GM12875 (cell line): Measurements from ENCODE around the gene ABCA2.

Source experiments
- H3K4me3 ChIP-seq: one replicate; pipeline ENCODE4 v1.5.1; 2011; ENCODE audit warnings: low read depth, low read length, control low read depth
- TF ChIP-seq, protein P1 (sequence below): IDR thresholded peaks from 2 replicates; pipeline ENCODE4 v1.5.1; 2011; ENCODE audit warnings: low read depth, mild to moderate bottlenecking, control low read depth, inconsistent platforms, low read length, moderate library complexity, borderline replicate concordance; ENCODE audit not compliant: insufficient read depth

The ABCA2 gene

DNA sequence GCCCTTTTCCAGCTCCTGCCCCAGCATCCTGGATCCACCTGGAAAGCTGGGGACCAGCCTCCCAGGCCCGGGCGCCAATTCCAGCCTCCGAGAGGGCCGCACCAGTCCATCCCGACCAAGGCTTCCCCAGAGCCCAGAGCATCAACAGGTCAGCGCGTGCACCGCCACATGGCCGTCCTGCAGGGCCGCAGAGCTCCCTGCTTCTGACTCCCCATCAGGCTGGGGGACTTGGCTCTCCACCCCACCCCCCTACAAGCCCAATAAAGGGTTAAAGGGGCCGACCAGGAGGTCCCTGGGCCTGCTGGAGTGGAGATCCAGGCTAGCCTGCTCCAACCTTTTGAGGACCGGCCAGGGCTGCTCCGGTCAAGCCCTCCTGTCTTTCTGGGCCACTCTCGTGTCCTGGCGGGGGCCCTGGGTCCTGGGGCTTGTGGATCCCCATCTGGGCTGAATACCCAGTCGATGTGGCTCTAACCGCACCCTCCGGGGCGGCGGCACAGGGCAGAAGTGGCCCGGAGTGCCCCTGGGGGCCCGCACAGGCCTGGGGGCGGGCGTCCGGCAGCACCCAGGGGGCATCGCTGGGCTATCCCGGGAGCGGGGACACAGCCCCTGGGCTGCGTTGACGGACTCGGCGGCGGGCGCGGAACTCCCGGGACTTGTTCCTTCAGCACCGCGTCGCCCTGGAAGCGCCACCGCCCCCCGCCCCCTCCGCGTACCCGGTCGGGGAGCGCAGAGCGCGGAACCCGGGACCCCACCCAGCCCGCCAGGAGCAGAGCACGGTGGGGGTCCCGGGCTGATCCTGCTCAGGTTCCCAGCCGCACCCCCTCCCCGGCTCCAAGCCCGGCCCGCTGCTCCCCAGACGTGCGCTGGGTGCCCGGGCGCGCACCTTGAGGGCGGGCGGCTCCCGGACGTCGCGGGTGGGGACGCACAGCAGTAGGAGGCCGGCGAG, 25.2 kb upstream of the ABCA2 start:
- no peak overlapping the region for H3K4me3 ChIP-seq
- TF ChIP-seq, protein P1, sequence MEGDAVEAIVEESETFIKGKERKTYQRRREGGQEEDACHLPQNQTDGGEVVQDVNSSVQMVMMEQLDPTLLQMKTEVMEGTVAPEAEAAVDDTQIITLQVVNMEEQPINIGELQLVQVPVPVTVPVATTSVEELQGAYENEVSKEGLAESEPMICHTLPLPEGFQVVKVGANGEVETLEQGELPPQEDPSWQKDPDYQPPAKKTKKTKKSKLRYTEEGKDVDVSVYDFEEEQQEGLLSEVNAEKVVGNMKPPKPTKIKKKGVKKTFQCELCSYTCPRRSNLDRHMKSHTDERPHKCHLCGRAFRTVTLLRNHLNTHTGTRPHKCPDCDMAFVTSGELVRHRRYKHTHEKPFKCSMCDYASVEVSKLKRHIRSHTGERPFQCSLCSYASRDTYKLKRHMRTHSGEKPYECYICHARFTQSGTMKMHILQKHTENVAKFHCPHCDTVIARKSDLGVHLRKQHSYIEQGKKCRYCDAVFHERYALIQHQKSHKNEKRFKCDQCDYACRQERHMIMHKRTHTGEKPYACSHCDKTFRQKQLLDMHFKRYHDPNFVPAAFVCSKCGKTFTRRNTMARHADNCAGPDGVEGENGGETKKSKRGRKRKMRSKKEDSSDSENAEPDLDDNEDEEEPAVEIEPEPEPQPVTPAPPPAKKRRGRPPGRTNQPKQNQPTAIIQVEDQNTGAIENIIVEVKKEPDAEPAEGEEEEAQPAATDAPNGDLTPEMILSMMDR = no peak

DNA sequence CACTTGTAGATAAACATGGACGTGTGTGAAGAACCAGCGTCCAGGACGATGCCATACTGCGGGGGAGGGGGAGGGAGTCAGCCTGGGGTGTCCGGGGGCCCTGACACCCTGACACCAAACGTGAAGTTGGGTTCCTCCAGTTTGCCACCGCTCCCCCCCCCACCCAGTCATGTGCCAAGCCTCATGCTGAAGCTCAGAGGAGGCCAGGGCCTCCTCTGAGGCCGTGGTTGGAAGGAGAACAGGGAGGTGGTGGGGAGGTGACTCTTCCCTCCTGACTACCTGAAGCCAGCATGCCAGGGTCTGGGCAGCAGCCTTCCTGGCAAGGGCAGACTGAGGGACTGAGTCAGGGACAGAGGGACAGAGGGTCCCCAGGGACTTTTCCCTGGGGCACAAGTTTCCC, 24.3 kb upstream of the ABCA2 start:
- TF ChIP-seq, protein P1 = no peak
- H3K4me3 ChIP-seq = no peak overlapping the region

DNA sequence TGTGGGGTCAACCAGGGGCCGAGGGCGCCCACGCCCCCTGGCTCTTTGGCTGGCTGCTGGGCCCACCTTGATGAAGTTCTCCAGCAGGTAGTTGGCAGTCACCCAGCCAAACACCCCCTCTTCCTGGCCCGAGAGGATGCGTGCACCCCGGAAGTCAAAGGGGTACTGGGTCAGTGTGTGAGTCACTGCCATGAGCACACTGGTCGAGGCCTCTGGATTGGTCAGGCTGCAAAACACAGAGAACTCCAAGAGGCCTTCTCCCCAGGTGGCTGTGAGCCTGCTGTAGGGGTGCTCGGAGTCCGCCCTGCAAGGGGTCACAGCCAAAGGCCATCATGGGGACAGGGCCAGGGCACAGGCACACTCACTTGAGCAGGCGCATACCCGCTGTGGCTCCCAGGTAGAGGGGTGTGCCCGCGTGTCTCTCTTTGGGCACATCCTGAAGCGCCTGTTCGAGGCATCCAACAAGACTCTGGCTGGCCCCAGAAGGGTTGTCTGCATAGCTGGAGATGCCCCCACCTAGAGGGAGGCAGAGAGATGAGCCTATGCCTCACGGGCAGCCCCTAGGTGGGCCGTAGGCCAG, 23.2 kb upstream of the ABCA2 start:
- H3K4me3 ChIP-seq = no peak overlapping the region
- TF ChIP-seq, protein P1 = no peak

DNA sequence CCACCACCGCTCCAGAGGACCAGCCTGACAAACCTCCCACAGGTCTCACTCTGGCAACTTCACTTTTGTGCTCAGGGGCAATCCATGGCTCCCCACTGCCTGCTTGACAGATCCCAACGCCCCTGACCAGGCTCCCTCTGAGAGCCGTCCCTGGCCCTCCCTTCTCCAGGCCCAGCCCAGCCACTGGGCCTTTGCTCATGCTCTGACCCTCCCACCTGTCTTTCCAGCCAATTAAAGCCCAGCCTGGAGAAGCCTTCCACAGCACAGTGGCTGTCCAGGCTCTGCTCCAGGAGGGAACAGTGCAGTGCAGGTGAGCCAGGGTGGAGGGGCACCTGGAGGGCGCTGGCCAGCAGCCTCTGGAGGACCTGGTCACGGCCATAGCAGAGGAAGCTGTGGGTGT, 22.5 kb upstream of the ABCA2 start:
- H3K4me3 ChIP-seq = no peak overlapping the region
- TF ChIP-seq, protein P1 = no peak

DNA sequence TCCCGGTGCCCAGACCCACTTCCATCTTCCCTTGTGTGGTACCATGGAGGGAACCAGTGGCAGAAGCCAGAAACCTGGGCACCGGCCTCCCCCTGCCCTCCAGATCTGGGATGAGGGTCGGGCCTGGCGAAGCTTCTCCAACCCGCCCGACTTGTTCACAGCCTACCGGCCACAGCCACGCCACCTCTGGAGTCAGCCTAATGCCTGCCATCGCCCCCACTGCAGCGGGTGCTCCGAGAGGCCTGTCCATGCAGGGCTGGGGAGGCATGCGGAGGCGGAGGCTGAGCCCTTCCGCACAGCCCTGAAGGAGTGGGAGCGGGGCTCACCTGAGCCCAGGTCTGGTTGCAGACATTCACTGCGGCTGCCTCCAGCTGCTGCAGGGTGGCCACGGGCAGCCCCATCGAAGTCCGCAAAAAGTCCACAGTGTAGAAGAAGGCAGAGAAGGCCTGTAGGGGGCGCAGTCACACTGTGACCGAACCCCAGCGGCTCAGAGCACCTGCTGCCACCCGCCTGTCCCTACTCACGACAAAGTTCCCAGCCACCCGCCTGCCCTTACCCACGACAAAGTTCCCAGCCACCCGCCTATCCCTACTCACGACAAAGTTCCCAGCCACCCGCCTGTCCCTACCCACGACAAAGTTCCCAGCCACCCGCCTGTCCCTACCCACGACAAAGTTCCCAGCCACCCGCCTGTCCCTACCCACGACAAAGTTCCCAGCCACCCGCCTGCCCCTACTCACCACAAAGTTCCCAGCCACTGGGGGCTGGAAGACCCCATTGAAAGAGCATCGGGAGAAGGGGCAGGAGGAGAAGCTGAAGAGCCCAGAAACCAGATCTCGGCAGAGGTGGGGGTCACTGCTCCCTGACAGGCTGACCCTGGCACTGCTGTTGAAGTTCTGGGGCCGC, 21.8 kb upstream of the ABCA2 start:
- no peak overlapping the region for H3K4me3 ChIP-seq
- TF ChIP-seq, protein P1 = peak; percentile 65

DNA sequence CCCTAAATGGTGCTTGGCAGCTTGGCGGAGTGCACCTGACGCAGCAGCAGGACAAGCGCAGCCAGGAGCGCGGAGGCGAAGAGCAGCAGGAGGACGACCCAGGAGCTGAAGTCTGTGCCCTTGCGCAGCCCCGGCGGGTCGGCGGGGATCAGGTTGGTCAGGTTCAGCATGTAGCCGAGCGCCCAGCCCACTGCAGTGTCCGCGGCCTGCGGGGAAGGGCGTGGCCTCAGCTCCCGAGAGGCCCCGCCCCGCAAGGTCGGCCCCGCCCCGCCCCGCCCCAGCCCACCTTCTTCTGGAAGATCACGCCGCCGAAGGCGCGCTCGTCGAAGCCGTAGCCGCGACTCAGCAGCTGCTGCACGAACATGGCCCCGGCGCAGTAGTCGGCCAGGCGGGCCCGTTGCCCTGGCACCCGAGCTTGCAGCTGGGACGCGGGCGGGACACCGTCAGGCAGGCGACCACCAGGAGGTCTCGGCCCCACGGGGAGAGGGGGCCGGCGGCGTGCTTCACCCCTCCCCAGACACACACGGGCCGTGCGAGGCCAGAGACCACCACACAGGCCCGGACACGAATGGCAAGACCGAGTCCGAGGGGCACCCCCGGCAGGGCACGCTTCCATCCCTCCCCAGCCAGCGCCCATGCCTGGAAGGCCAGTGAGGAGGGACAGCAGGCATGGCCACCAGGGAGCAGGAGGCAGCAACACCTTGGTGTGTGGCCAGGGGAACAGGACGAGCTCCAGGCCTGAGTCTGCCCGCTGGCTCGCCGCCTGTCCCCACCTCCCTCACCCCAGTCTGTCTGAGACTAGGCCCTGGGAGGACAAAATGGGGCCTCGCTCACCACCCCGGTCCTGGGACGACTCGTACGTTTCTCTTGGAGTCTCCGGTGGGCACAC, 20.9 kb upstream of the ABCA2 start:
- TF ChIP-seq, protein P1 = no peak
- H3K4me3 ChIP-seq = no peak overlapping the region
